Neural progenitor cell (in vitro differentiated cells): ENCODE data around the gene UBE2D2. TPM values are rescaled to one million over a fixed set of nuclear protein-coding genes. Genes with fewer than 3 reads are reported as not detected.

Experiments used
- DNase-seq: peaks from one replicate; pipeline ENCODE4 v3.0.0-alpha.2; 2016; ENCODE audit warnings: low spot score
- H2AFZ ChIP-seq: fragments of 200-600 bp; sonication (generic); replicated peaks from 2 replicates; pipeline ENCODE4 v1.6.1; 2016; ENCODE audit warnings: antibody characterized with exemption
- H3F3A ChIP-seq: fragments of 200-600 bp; sonication (generic); 2 replicates; pipeline ENCODE4 v1.6.1; 2016; ENCODE audit warnings: antibody characterized with exemption, low read depth
- H3K27ac ChIP-seq: fragments of 200-600 bp; sonication (generic); 2 replicates; pipeline ENCODE4 v1.5.1; 2016; ENCODE audit warnings: mild to moderate bottlenecking
- H3K27me3 ChIP-seq: fragments of 200-600 bp; sonication (generic); 2 replicates; pipeline ENCODE4 v1.6.1; 2016; ENCODE audit warnings: mild to moderate bottlenecking, moderate library complexity
- H3K36me3 ChIP-seq: fragments of 200-600 bp; sonication (generic); 2 replicates; pipeline ENCODE4 v1.5.1; 2016
- H3K4me1 ChIP-seq: fragments of 200-600 bp; sonication (generic); 2 replicates; pipeline ENCODE4 v1.6.1; 2016; ENCODE audit warnings: mixed run types
- H3K4me2 ChIP-seq: fragments of 200-600 bp; sonication (generic); 2 replicates; pipeline ENCODE4 v1.6.1; 2016
- H3K4me3 ChIP-seq: fragments of 200-600 bp; sonication (generic); 2 replicates; pipeline ENCODE4 v1.5.1; 2016
- H3K79me2 ChIP-seq: fragments of 200-600 bp; sonication (generic); 2 replicates; pipeline ENCODE4 v1.6.1; 2016; ENCODE audit warnings: low read depth
- H3K9ac ChIP-seq: fragments of 200-600 bp; sonication (generic); 2 replicates; pipeline ENCODE4 v1.6.1; 2016
- H3K9me3 ChIP-seq: fragments of 200-600 bp; sonication (generic); 2 replicates; pipeline ENCODE4 v1.5.1; 2016; ENCODE audit warnings: low read depth
- H4K20me1 ChIP-seq: fragments of 200-600 bp; sonication (generic); 2 replicates; pipeline ENCODE4 v1.6.1; 2016; ENCODE audit warnings: low read depth
- H3K27ac Mint-ChIP-seq: 3 replicates; pipeline ENCODE4 v1.8.0; 2021; ENCODE audit warnings: mixed read lengths
- H3K27me3 Mint-ChIP-seq: 2 replicates; pipeline ENCODE4 v1.8.0; 2022; ENCODE audit warnings: low read depth, mild to moderate bottlenecking, inconsistent platforms, moderate library complexity, mixed read lengths; ENCODE audit not compliant: insufficient read depth
- H3K36me3 Mint-ChIP-seq: 3 replicates; pipeline ENCODE4 v1.8.0; 2021; ENCODE audit warnings: mixed read lengths
- H3K4me1 Mint-ChIP-seq: 3 replicates; pipeline ENCODE4 v1.8.0; 2021; ENCODE audit warnings: mixed read lengths
- H3K4me3 Mint-ChIP-seq: 3 replicates; pipeline ENCODE4 v1.8.0; 2021; ENCODE audit warnings: mild to moderate bottlenecking, moderate library complexity, mixed read lengths
- H3K9me3 Mint-ChIP-seq: 3 replicates; pipeline ENCODE4 v1.8.0; 2020; ENCODE audit warnings: mixed read lengths
- CTCF ChIP-seq: fragments of 200-600 bp; sonication (generic); IDR thresholded peaks from 2 replicates; pipeline ENCODE4 v1.5.1; 2017; ENCODE audit warnings: antibody characterized with exemption, mild to moderate bottlenecking
- EZH2 ChIP-seq: fragments of 200-600 bp; sonication (generic); IDR thresholded peaks from 2 replicates; pipeline ENCODE4 v1.6.1; 2017; ENCODE audit warnings: antibody characterized with exemption, mild to moderate bottlenecking, moderate library complexity
- EZH2phosphoT487 ChIP-seq: fragments of 200-600 bp; sonication (generic); IDR thresholded peaks from 2 replicates; pipeline ENCODE4 v1.6.1; 2017; ENCODE audit warnings: antibody characterized with exemption
- total RNA-seq: library from RNA; depleted of rRNA; stranded (reverse); fragments of >200 nt; gene quantifications from 2 replicates; pipeline ENCODE4 v1.2.3, GENCODE V29; 2015; ENCODE audit warnings: low replicate concordance

The UBE2D2 gene
- total RNA-seq, 1 donor from 2014 or later, result 141 TPM

- Histone ChIP-seq H3K4me2 (peak overlapping the region; percentile 35), H2AFZ (no peak overlapping the region), H3K36me3 (peaks cover 8% of the 10 kb centered on the region), H4K20me1 (peaks cover 90% of the 10 kb centered on the region), H3K27me3 (no peaks in the 10 kb centered on the region), H3K79me2 (peaks cover 95% of the 10 kb centered on the region), H3K9ac (no peak overlapping the region), H3K9me3 (no peaks in the 10 kb centered on the region), H3K4me1 (peaks cover 12% of the 10 kb centered on the region), H3K27ac (no peak overlapping the region), H3F3A (peaks cover 11% of the 10 kb centered on the region), H3K4me3 (no peak overlapping the region)
- Mint-ChIP-seq H3K27ac (no peak overlapping the region), H3K4me1 (peaks cover 25% of the 10 kb centered on the region), H3K4me3 (peak overlapping the region; percentile 11), H3K27me3 (peaks cover 4% of the 10 kb centered on the region), H3K36me3 (peaks cover 25% of the 10 kb centered on the region), H3K9me3 (no peaks in the 10 kb centered on the region)
- no peak for TF ChIP-seq EZH2
- no peak for TF ChIP-seq EZH2phosphoT487
- no peak for TF ChIP-seq CTCF
- no peak for DNase-seq
Measured at GRCh38 chr5:139565411-139566305, 4.5 kb downstream of the UBE2D2 start.

- peaks cover 100% of the 10 kb centered on the region for H3K79me2 ChIP-seq
- no peak overlapping the region for H2AFZ ChIP-seq
- H3K4me3 Mint-ChIP-seq, result no peak overlapping the region
- H3K27ac ChIP-seq, result no peak overlapping the region
- peaks cover 12% of the 10 kb centered on the region for H3K4me1 ChIP-seq
- H3K4me3 ChIP-seq, result no peak overlapping the region
- H3K27me3 ChIP-seq, result no peaks in the 10 kb centered on the region
- H3K4me2 ChIP-seq, result no peak overlapping the region
- H3K9me3 ChIP-seq, result no peaks in the 10 kb centered on the region
- H3K36me3 Mint-ChIP-seq, result peaks cover 25% of the 10 kb centered on the region
- H3F3A ChIP-seq, result peaks cover 6% of the 10 kb centered on the region
- no peak overlapping the region for H3K27ac Mint-ChIP-seq
- peaks cover 4% of the 10 kb centered on the region for H3K27me3 Mint-ChIP-seq
- peaks cover 99% of the 10 kb centered on the region for H4K20me1 ChIP-seq
- H3K9me3 Mint-ChIP-seq, result no peaks in the 10 kb centered on the region
- peaks cover 8% of the 10 kb centered on the region for H3K36me3 ChIP-seq
- no peak for DNase-seq
- no peak overlapping the region for H3K9ac ChIP-seq
- peaks cover 22% of the 10 kb centered on the region for H3K4me1 Mint-ChIP-seq
- no peak for TF ChIP-seq EZH2phosphoT487
- no peak for TF ChIP-seq EZH2
- no peak for TF ChIP-seq CTCF
Measured at GRCh38 chr5:139566611-139567010, 5.5 kb downstream of the UBE2D2 start.

- peaks cover 11% of the 10 kb centered on the region for H3K4me1 Mint-ChIP-seq
- no peaks in the 10 kb centered on the region for H3K9me3 Mint-ChIP-seq
- Histone ChIP-seq H3K36me3 (peaks cover 8% of the 10 kb centered on the region), H3K4me1 (peaks cover 9% of the 10 kb centered on the region), H2AFZ (no peak overlapping the region), H3K4me3 (no peak overlapping the region), H3K9me3 (no peaks in the 10 kb centered on the region), H4K20me1 (peaks cover 98% of the 10 kb centered on the region), H3K9ac (no peak overlapping the region), H3K4me2 (no peak overlapping the region), H3K27me3 (no peaks in the 10 kb centered on the region), H3K27ac (no peak overlapping the region), H3K79me2 (peaks cover 100% of the 10 kb centered on the region), H3F3A (peaks cover 16% of the 10 kb centered on the region)
- H3K27me3 Mint-ChIP-seq, result peaks cover 2% of the 10 kb centered on the region
- DNase-seq, result no peak
- TF ChIP-seq EZH2 (no peak), EZH2phosphoT487 (no peak), CTCF (no peak)
- no peak overlapping the region for H3K27ac Mint-ChIP-seq
- peaks cover 16% of the 10 kb centered on the region for H3K36me3 Mint-ChIP-seq
- H3K4me3 Mint-ChIP-seq, result no peak overlapping the region
Measured at GRCh38 chr5:139569270-139569955, 8.3 kb downstream of the UBE2D2 start.
